ENCODE data around the gene MGAT2. TPM values are rescaled to one million over a fixed set of nuclear protein-coding genes. Genes with fewer than 3 reads are reported as not detected.

MGAT2 gene
- total RNA-seq, 2 experiments from 2014 or later = 82.7 to 86.5 TPM

- Mint-ChIP-seq H3K9me3 (no peaks in the 10 kb centered on the region), H3K36me3 (ENCODE audit: low read depth) (peaks cover 47% of the 10 kb centered on the region), H3K27me3 (no peaks in the 10 kb centered on the region), H3K4me1 (peaks cover 42% of the 10 kb centered on the region), H3K27ac (peak overlapping the region; percentile 99), H3K4me3 (peak overlapping the region; percentile 85)
- CTCF ChIA-PET = interaction anchor here (0.7 to 4.4 kb wide), 22 partner anchors 9 to 412 kb away, joined by 3 to 39 read pairs (median 4); partner anchors contain the start of genes DNAAF2, KLHDC2, LRR1 and MGAT2
- POLR2A ChIA-PET = interaction anchor here (0.6 to 9.3 kb wide), 28 partner anchors 10 to 1081 kb away, joined by 3 to 243 read pairs (median 6); partner anchors contain the start of genes DMAC2L, DNAAF2, KLHDC2 and L2HGDH
- peak; percentile 63 for DNase-seq
Observed at GRCh38 chr14:49586673-49587460, 33.7 kb upstream of the MGAT2 start.

GRCh38 chr14:49589387-49589786, 31.2 kb upstream of the MGAT2 start:
- CTCF ChIA-PET = interaction anchor here (1.0 kb wide), 1 partner anchor 31 kb away, joined by 3 read pairs; the partner anchor contains the start of gene RPL36AL
- POLR2A ChIA-PET = interaction anchor here (1.4 kb wide), 1 partner anchor 9 kb away, joined by 6 read pairs; the partner anchor contains the start of gene LRR1
- Mint-ChIP-seq H3K9me3 (no peaks in the 10 kb centered on the region), H3K36me3 (ENCODE audit: low read depth) (peaks cover 21% of the 10 kb centered on the region), H3K4me3 (no peak overlapping the region), H3K27me3 (no peaks in the 10 kb centered on the region), H3K27ac (no peak overlapping the region), H3K4me1 (peaks cover 19% of the 10 kb centered on the region)
- DNase-seq = no peak

- no peak for DNase-seq
- Mint-ChIP-seq H3K36me3 (ENCODE audit: low read depth) (peaks cover 4% of the 10 kb centered on the region), H3K27ac (no peak overlapping the region), H3K9me3 (no peaks in the 10 kb centered on the region), H3K4me1 (peaks cover 26% of the 10 kb centered on the region), H3K27me3 (no peaks in the 10 kb centered on the region), H3K4me3 (no peak overlapping the region)
- ChIA-PET CTCF (interaction anchor here (0.7 kb wide), 2 partner anchors 42 to 123 kb away, joined by 4 read pairs; partner anchors contain the start of gene DNAAF2), POLR2A (no interaction called here)
Observed at GRCh38 chr14:49593016-49593415, 27.6 kb upstream of the MGAT2 start.

- H3K27ac Mint-ChIP-seq = peak overlapping the region; percentile 10
- CTCF ChIA-PET = interaction anchor here (1.3 to 2.7 kb wide), 2 partner anchors 8 to 258 kb away, joined by 3 to 32 read pairs; partner anchors contain the start of genes NEMF and RPS29
- POLR2A ChIA-PET = interaction anchor here (1.0 to 14.5 kb wide), 5 partner anchors 10 to 174 kb away, joined by 3 to 291 read pairs (median 4); partner anchors contain the start of genes KLHDC2, MGAT2, RPL36AL and RPS29
- DNase-seq = no peak
- H3K4me1 Mint-ChIP-seq = peaks cover 30% of the 10 kb centered on the region
- H3K36me3 Mint-ChIP-seq (ENCODE audit: low read depth) = peaks cover 16% of the 10 kb centered on the region
- H3K4me3 Mint-ChIP-seq = no peak overlapping the region
- no peaks in the 10 kb centered on the region for H3K9me3 Mint-ChIP-seq
- no peaks in the 10 kb centered on the region for H3K27me3 Mint-ChIP-seq
Observed at GRCh38 chr14:49594347-49595091, 26.1 kb upstream of the MGAT2 start.

- ChIA-PET CTCF (interaction anchor here (1.7 to 3.6 kb wide), 4 partner anchors 11 to 34 kb away, joined by 3 to 39 read pairs (median 18); partner anchors contain the start of genes MGAT2, RPL36AL and RPS29), POLR2A (interaction anchor here (0.7 to 14.5 kb wide), 16 partner anchors 8 to 714 kb away, joined by 3 to 291 read pairs (median 10); partner anchors contain the start of genes DMAC2L, DNAAF2, KLHDC2 and L2HGDH)
- Mint-ChIP-seq H3K9me3 (no peaks in the 10 kb centered on the region), H3K27ac (peak overlapping the region; percentile 95), H3K4me3 (peak overlapping the region; percentile 95), H3K27me3 (no peaks in the 10 kb centered on the region), H3K36me3 (ENCODE audit: low read depth) (peaks cover 35% of the 10 kb centered on the region), H3K4me1 (peaks cover 46% of the 10 kb centered on the region)
- no peak for DNase-seq
Observed at GRCh38 chr14:49598189-49598484, 22.5 kb upstream of the MGAT2 start.

- H3K9me3 Mint-ChIP-seq = no peaks in the 10 kb centered on the region
- H3K27me3 Mint-ChIP-seq = no peaks in the 10 kb centered on the region
- POLR2A ChIA-PET = interaction anchor here (0.6 to 14.5 kb wide), 26 partner anchors 9 to 713 kb away, joined by 3 to 291 read pairs (median 4); partner anchors contain the start of genes DMAC2L, DNAAF2, KLHDC2 and L2HGDH
- peaks cover 47% of the 10 kb centered on the region for H3K4me1 Mint-ChIP-seq
- CTCF ChIA-PET = interaction anchor here (0.8 to 3.6 kb wide), 10 partner anchors 12 to 264 kb away, joined by 3 to 39 read pairs (median 6); partner anchors contain the start of genes DNAAF2, KLHDC2, MGAT2 and RPL36AL
- H3K27ac Mint-ChIP-seq = peak within 1 kb of the TSS; percentile 95
- H3K4me3 Mint-ChIP-seq = peak within 1 kb of the TSS; percentile 95
- peak; percentile 88 for DNase-seq
- peaks cover 35% of the 10 kb centered on the region for H3K36me3 Mint-ChIP-seq (ENCODE audit: low read depth)
Observed at GRCh38 chr14:49598485-49599300, 21.9 kb upstream of the MGAT2 start, which contains the start of gene LRR1. Gene LRR1, plus strand, starts transcription at chr14:49598940. Its CDS starts 81 bp downstream, at chr14:49599021.

- POLR2A ChIA-PET = interaction anchor here (1.3 to 14.5 kb wide), 3 partner anchors 9 to 21 kb away, joined by 6 to 291 read pairs (median 12); partner anchors contain the start of genes LRR1, MGAT2, RPL36AL and RPS29
- H3K27me3 Mint-ChIP-seq = no peaks in the 10 kb centered on the region
- H3K36me3 Mint-ChIP-seq (ENCODE audit: low read depth) = peaks cover 40% of the 10 kb centered on the region
- no peak for DNase-seq
- H3K4me3 Mint-ChIP-seq = no peak overlapping the region
- CTCF ChIA-PET = interaction anchor here (1.5 kb wide), 1 partner anchor 13 kb away, joined by 5 read pairs; the partner anchor contains the start of genes MGAT2 and RPL36AL
- H3K27ac Mint-ChIP-seq = no peak overlapping the region
- peaks cover 30% of the 10 kb centered on the region for H3K4me1 Mint-ChIP-seq
- H3K9me3 Mint-ChIP-seq = no peaks in the 10 kb centered on the region
Observed at GRCh38 chr14:49607583-49607982, 13.0 kb upstream of the MGAT2 start.

GRCh38 chr14:49612251-49612650, 8.3 kb upstream of the MGAT2 start:
- no peaks in the 10 kb centered on the region for H3K27me3 Mint-ChIP-seq
- no peak overlapping the region for H3K4me3 Mint-ChIP-seq
- H3K36me3 Mint-ChIP-seq (ENCODE audit: low read depth) = peaks cover 39% of the 10 kb centered on the region
- no peaks in the 10 kb centered on the region for H3K9me3 Mint-ChIP-seq
- peaks cover 35% of the 10 kb centered on the region for H3K4me1 Mint-ChIP-seq
- POLR2A ChIA-PET = interaction anchor here (0.7 to 4.1 kb wide), 3 partner anchors 8 to 13 kb away, joined by 3 to 36 read pairs (median 21); partner anchors contain the start of genes LRR1, MGAT2 and RPL36AL
- DNase-seq = no peak
- CTCF ChIA-PET = interaction anchor here (0.8 to 1.8 kb wide), 3 partner anchors 8 to 240 kb away, joined by 3 to 4 read pairs (median 4); partner anchors contain the start of genes MGAT2, NEMF and RPL36AL
- H3K27ac Mint-ChIP-seq = no peak overlapping the region

GRCh38 chr14:49612671-49613070, 7.9 kb upstream of the MGAT2 start:
- Mint-ChIP-seq H3K27ac (no peak overlapping the region), H3K36me3 (ENCODE audit: low read depth) (peaks cover 40% of the 10 kb centered on the region), H3K27me3 (no peaks in the 10 kb centered on the region), H3K4me3 (no peak overlapping the region), H3K4me1 (peaks cover 38% of the 10 kb centered on the region), H3K9me3 (no peaks in the 10 kb centered on the region)
- POLR2A ChIA-PET = interaction anchor here (3.2 to 4.1 kb wide), 2 partner anchors 8 to 14 kb away, joined by 21 to 36 read pairs; partner anchors contain the start of genes LRR1, MGAT2 and RPL36AL
- CTCF ChIA-PET = interaction anchor here (1.8 kb wide), 1 partner anchor 240 kb away, joined by 4 read pairs; the partner anchor contains the start of gene NEMF
- DNase-seq = no peak

- no peak for DNase-seq
- CTCF ChIA-PET = interaction anchor here (1.4 kb wide), 1 partner anchor 20 kb away, joined by 4 read pairs; no protein-coding TSS in a partner anchor
- no peaks in the 10 kb centered on the region for H3K27me3 Mint-ChIP-seq
- H3K4me1 Mint-ChIP-seq = peaks cover 44% of the 10 kb centered on the region
- H3K36me3 Mint-ChIP-seq (ENCODE audit: low read depth) = peaks cover 46% of the 10 kb centered on the region
- POLR2A ChIA-PET = interaction anchor here (1.1 to 1.4 kb wide), 2 partner anchors 14 to 15 kb away, joined by 4 to 8 read pairs; partner anchors contain the start of gene LRR1
- H3K9me3 Mint-ChIP-seq = no peaks in the 10 kb centered on the region
- no peak overlapping the region for H3K27ac Mint-ChIP-seq
- no peak overlapping the region for H3K4me3 Mint-ChIP-seq
Observed at GRCh38 chr14:49614196-49614595, 6.4 kb upstream of the MGAT2 start.

GRCh38 chr14:49615776-49616175, 4.8 kb upstream of the MGAT2 start:
- Mint-ChIP-seq H3K27me3 (no peaks in the 10 kb centered on the region), H3K9me3 (no peaks in the 10 kb centered on the region), H3K4me1 (peaks cover 39% of the 10 kb centered on the region), H3K27ac (no peak overlapping the region), H3K36me3 (ENCODE audit: low read depth) (peaks cover 53% of the 10 kb centered on the region), H3K4me3 (no peak overlapping the region)
- DNase-seq = no peak
- POLR2A ChIA-PET = interaction anchor here (1.4 kb wide), 1 partner anchor 15 kb away, joined by 4 read pairs; no protein-coding TSS in a partner anchor
- CTCF ChIA-PET = interaction anchor here (1.4 kb wide), 1 partner anchor 18 kb away, joined by 4 read pairs; no protein-coding TSS in a partner anchor
